HG03354 (cell line): ENCODE results near the gene NSMCE3.
A peak's percentile ranks its signal among the peaks of the same experiment; 100 is the strongest.
"Not testable (repeated sequence)": the region's sequence is repeated elsewhere in the genome, so short reads cannot be mapped to it uniquely, and the experiment has no call there.

Experiments used
- ATAC-seq: cut with Tn5 transposase; IDR thresholded peaks from one replicate; pipeline ENCODE4 v1.9.1; 2021; ENCODE audit warnings: mild to moderate bottlenecking; ENCODE audit not compliant: unreplicated experiment, poor library complexity, severe bottlenecking

NSMCE3 gene

DNA sequence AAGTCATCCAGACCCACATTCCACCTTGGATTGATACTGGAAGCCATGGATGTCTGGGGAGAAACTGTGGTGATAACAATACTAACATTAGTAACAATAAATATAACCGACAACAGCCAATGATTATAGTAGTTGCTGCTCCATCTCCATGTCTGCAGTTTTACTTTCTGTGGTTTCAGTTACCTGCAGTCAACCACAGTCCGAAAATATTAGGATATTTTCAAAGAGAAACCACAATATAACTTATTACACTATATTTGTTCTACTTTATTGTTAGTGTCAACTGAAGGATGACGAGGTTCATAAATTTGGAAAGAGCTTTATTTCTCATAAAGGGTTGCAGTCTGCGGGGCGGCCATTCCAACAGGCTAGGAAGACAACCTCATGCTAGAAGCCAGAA, 2.6 kb upstream of the NSMCE3 start:
- no peak for ATAC-seq

DNA sequence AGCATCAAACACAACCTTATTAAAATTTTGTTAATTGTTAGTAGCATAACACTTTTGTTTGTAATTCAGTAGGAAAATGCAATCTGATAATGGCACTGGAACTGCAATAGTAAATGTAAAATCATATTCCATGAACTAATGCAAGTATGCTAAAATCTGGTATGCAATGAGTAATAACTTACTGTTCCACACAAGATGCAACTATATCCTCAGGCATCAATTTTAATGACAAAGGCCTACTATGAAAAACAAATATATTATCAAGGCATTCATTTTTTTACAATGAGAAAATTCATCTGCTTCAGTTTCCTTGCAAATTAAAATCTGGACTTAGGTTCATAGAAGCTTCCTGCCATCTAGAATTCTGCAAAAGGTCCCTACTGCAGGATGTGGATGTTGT, 1.4 kb upstream of the NSMCE3 start:
- ATAC-seq, result no peak

DNA sequence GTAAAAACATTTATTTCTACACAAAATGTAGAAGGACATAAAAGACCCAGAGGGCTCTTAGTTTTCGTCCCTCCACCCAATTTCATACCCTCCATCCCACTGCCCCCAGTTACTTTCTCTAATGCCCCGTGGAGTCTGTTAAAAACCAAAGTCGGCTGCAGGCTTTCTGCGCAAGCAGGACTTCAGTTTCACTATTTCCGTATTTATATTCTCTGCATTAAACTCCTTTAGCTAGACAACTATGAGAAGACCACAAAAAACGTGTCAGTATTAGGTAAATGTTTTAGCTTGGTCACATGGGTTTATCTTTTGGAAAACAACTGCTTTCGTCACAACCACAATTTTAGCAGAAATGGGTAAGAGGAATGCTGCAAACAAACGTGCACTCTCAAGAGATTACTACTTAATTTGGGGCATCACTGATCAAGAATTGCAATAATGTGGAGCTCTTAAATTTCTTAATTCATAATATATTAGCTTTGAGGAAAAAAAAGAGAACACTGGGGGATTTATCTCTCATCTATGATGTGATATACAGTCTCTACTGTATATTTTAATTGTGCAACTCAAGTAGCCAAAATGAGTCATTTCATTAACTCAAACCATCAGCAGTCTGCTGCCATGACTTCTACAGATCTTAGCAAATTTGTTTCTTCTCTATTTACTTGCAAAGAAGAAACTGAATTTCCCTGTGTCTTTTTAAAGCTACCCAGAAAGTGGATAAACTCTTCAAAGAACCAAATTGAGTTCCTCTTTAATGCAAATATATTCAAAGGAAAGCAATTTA, 740 bp upstream of the NSMCE3 start:
- ATAC-seq, result peak; percentile 31

DNA sequence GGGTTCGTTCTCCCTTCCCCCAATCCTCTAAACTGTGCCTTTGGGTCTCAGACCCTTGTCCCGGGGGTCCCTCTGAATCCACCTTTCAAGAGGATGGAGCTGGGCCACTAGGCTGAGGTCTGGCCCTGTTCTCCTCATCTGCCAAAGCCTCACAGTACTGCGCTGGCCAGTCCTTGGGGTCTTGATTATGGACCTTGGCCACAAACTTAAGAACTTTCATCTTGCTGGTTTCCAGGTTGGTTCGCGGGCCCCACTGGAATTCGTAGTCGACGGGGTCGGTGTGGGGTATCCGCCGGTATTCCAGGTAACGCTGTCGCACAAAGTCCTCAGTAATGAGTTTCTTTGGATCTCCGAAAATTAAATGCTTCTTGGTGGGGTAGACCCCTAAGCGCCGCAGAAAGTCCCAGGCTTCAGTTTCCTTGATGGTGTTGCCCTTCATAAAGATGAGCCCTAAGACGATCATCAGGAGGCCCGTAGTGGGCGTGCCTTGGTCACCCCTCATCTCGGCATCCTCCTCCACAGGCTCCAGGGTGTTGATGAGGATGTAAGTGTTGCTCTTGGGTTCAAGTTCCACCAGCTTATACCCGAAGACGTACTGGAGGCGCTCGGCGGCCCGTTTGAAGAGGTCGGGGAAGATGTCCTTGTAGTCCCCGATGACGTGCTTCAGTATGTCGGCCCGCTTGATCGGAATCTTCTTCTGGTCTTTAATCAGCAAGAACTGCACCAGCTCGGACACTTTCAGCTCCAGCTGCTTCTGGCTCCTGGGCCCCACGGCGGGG, 727 bp downstream of the NSMCE3 start:
- ATAC-seq, result peak; percentile 29

DNA sequence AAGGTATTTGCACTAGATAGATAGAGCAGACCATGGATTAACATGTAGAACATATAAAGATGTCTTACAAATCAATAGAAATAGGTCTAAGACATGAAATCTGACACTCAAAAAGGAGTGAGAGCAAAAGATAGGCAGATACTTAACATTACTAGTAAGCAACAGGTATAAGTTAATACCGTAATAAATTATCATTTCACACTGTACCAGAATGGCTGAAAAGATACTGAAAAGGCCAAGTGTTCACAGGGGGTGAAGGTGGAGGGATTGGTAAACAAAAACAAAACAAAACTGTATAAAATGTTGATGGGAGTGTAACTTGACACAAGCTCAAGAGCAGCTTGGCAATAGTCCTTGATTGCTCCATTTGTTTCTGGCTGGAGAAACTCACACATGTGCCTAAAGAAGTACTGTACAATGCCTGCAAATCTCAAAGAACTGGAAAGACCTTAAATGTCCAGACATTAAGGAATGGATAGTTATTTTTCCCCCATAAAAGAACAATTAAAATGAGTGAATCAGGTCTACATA, 3.5 kb downstream of the NSMCE3 start:
- no peak for ATAC-seq

DNA sequence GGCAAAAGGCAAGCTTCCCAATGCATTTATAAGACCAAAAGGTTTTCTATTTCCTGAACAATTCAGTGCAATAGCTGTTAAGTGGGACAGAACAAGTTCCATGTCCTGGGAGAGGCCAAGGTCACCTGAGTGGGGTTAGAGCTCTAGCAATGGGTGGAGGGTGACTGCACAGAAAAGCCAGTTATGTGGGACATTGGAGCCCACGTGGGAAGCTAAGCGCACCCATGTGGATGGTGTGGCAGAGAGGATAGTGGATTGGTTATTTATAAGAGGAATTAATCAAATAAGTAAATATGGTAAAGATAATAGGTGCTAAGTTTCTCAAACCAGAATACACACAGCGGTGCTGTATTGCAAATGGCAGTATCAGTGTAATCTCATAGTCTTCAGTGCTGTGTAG, 6.3 kb downstream of the NSMCE3 start:
- no peak for ATAC-seq

DNA sequence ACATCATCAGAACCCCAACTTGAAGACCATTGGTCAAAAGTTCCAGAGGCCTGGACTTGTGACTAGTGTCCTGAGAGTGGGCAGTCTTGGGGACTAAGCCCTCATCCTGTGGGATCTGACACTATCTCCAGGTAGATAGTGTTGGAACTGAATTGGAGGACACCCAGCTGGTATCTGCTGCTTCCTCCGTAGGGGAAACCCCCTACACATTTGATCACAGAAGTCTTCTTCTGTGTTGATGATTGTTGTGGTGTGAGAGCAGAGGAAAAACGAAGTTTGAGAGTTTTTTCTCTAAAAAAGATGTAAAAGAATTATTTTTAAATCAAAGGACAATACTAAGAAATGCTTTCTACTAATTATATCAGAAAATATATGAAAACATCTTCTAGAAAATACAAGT, 6.9 kb downstream of the NSMCE3 start:
- ATAC-seq, result no peak

DNA sequence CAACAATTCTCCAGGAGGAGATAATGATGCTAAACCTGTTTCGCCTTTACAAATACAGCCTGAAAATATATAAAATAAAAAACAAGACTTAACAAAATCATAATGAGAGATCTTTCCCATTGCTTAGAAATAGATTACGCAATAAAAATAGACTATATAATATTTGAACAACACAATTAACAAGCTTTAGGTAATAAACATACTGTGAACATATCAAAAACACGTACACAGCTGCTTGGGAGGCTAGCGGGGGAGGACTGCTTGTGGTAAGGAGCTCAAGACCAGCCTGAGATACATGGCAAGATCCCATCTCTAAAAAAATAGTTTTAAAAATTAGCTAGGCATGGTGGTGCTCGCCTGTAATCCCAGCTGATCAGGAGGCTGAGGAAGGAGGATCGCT, 8.7 kb downstream of the NSMCE3 start:
- ATAC-seq, result no peak

DNA sequence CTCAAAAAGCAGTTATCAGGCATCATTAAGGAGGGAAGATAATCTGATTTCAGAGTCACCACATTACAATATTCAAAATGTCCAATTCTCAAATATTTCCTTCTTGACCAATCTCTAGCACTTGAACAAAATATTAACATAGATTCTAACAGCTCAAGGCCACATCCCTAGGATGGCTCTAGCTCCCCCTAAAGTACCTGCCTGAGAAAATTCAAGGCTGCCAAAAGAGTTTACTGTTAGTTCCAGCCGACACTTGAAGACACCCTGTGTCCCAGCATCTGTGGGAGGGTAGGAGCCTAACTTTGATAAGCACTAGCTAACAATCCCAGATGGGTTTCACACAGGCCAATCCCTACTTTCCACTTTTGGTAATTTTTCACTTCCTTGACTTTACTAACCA, 10.4 kb downstream of the NSMCE3 start:
- no peak for ATAC-seq

DNA sequence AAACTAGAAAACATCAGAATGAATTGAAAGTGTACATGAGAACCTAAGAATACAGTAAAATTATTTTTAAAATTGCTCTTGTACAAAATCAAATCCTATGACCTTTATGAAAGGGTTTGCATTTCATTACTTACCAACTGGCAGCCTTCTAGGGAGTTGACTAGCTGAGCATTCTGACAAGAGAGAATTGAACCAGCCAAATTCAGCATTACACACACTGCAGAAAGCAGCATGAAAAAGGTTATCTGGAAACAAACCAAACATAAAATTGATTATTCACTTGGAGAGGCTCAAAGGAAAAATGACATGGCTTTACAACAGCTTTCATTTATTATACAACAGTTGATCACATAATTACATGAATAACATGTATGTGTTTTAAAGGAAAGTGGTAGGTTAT, 17.4 kb downstream of the NSMCE3 start:
- ATAC-seq, result no peak

DNA sequence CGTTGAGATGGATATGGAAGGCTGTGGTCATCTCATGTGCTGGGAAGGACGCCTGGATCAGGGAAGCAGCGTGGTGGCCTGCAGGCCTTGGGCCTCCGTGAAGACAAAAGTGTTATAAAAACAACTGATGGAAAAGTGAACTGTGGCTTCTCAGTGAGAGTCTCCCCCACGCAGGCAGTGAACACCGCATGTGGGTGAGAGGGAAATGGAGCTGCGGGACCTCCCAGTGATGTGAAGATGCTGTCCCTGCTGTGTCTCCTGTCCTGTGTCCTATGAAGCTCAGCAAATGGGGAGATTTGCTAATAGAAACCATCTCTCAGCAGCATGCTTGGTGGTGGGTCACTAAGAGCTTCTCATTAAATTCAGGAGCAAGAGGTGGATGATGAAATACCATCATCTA, 25.1 kb downstream of the NSMCE3 start:
- ATAC-seq, result no peak

DNA sequence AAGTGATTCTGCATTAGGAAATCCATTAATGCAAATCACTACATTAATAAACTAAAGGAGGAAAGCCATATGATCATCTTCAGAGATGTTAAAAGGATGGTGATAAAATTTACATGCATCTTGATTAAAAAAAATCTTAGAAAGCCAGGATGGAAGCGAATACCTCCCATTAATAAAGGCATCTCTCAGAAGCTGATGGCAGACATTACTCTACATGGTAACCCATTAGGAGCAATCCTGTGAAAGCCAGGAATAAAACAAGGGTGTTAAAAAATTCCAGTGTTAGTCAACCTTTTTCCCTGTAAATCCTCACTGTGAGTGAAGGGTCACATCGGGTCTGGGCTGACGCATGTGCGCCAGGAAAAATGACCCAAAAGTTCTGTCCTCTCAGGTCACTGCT, 25.5 kb downstream of the NSMCE3 start:
- ATAC-seq, result no peak

DNA sequence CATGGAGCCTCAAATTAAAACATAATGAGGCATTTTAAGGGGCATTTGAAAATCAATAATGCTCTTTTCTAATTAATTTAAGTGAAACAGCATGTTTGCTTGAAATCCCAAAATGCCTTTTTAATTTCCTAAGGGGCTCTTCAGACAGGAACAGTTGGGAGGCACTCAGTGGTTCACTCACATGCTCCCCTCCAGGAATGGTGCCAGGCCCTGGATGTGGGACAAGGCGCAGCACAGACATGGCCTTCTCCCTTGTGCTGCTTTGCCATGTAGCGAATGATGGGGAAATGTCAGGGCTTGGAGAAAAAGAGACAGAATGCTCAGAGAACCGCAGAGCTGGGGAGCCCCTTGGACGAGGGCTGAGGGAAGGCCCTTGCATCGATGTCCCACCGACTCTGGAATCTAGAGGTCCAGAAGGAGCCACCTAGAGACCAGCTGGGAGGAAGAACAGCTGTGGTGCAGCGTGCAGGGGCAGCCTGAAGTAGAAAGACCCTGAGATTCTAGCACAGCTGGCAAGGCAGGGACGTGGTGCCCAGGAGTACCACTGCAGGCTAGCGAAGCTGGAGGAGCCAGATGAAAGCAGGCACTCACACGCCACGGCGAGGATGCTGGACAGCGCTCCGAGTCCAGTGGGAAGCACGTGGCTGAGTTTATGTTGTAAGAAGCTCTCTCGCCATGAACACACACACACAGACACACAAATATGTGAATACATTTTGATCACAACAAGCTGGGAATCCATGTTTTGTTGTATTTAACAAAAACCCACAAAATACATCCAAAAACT, 27.0 kb downstream of the NSMCE3 start:
- no peak for ATAC-seq

DNA sequence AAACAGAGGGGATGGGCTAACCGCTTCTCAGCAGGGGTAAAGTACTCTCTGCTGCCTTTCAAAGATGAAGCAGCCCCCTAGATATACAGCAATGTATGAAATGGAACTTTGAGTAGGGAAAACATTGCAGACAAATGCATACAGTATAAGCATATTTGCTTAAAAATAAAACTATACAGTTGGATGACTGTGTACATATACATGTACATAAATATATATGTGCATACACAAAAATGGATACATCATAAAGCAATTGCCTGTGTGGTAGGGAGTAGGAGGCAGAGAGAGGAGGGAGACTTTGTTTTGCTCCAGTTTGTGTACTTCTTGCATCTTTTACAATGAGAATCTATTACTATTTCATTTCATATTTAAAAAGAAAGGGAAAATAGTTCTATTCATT, 28.4 kb downstream of the NSMCE3 start:
- ATAC-seq, result no peak

DNA sequence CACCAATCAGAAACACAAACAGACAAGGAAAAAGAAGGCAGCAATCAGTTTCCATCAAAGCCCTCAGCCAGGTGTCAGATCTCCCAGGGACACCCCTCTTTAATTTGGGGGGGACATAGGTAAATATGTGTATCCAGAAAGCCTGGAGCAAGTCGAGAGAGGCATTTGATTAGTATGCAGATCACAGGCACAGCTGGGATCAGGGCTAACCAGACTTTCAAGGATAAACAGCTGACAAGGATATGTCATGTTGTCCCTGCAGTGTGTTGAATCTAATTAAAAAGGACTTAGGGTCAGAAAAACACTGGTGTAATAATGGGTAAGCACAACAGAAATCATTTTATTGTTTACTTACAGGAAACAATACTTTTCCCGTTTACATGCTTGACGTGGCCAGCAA, 30.2 kb downstream of the NSMCE3 start:
- ATAC-seq, result no peak

DNA sequence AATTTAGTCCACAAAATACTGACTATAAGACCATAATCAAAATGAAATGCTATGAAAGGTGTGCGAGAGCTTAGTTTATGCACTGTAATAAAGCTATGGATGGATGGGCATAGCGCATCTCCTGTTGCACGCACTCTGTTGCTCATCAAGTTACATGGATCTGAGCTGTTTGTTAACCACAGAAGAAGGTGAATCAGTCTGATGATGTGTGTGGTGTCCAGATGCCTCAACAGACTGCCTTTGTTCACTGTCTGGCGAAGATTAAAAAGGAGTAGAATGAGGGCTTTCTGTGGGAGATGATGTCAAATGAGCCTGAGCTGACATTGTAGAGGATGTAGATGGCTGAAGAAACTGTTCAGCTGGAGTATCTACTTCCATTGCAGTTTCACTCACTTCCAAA, 36.1 kb downstream of the NSMCE3 start:
- ATAC-seq, result no peak

DNA sequence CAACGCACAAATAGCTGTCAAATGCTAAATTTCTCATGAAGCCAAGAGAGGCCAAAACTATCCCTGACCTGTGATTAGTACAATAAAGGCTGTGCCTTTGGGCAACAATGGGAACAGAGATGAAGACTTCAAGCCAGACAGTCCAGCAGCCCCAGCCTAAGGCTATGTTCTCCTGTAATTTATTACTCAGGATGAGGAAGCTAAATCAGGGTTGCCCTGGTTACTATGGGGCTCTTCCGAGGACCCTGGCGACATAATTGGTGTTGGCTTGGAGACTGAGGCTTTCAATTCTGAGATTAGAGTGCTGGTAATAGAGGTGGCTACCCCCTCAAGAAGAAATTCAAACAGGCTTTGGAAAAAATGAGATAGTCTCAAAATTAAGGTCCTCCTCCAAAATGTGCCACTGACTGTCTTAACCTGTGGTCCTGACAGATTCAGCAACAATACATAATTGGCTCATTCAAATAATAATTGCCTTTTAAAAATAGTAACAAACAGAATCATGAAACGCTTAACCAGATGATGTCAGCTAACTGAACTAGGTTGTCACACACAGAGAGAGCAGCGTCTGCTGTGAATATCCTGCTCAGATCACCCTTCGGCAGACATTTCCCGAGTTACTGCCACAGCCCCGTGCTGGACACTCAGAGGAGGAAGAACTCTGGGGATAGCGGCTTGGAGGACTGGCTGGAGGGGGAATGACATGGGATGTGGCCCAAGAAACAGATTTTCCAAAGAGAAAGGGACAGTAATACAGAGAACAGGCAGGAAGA, 43.0 kb downstream of the NSMCE3 start:
- no peak for ATAC-seq

DNA sequence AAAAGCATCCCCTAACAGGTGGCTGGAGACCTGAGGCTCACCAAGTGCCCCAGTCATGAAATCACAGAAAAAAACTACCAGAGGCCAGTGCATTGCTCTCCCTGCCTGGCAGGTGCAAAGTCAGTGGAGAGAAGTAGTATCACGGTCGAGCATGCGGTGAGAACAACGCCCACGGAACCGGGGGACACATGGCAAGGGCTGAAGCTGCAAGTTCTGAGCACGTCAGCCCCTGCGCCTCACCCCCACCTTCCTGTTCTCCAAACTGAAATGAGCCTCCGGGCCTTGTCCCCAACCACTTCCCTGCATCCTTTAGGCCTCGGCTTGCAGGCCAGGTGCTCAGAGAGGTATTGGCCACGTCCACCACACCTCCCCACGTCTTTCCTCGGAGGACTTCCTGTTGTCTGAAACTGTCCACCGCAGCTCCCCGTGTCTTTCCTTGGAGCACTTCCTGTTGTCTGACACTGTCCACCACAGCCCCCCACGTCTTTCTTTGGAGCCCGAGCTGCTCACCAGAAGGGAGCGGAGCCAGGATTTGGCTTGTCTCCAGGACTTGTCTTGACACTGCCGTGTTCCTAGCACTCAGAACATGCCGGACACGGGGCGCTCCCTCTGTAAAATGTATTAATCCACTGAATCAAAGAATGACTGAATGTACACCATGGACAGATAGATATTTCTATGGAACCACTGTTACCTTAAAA, 43.9 kb downstream of the NSMCE3 start:
- no peak for ATAC-seq

DNA sequence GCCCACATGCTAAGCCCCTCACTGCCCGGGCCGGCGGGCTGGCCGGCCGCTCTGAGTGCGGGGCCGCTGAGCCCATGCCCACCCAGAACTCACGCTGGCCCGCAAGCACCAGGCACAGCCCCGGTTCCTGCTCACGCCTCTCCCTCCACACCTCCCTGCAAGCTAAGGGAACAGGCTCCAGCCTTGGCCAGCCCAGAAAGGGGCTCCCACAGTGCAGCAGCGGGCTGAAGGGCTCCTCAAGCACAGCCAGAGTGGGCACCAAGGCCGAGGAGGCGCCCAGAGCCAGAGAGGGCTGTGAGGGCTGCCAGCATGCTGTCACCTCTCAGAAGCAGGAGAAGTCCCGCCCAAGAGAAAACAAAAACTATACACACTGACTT, 44.6 kb downstream of the NSMCE3 start:
- ATAC-seq, result not testable (repeated sequence)
